ENCODE results near the gene RSAD2. TPM values are rescaled to one million over a fixed set of nuclear protein-coding genes. Genes with fewer than 3 reads are reported as not detected.
"Not testable (repeated sequence)": the region's sequence is repeated elsewhere in the genome, so short reads cannot be mapped to it uniquely, and the experiment has no call there.

The RSAD2 gene
- total RNA-seq, 1 donor from 2014 or later: 4.4 TPM

DNA sequence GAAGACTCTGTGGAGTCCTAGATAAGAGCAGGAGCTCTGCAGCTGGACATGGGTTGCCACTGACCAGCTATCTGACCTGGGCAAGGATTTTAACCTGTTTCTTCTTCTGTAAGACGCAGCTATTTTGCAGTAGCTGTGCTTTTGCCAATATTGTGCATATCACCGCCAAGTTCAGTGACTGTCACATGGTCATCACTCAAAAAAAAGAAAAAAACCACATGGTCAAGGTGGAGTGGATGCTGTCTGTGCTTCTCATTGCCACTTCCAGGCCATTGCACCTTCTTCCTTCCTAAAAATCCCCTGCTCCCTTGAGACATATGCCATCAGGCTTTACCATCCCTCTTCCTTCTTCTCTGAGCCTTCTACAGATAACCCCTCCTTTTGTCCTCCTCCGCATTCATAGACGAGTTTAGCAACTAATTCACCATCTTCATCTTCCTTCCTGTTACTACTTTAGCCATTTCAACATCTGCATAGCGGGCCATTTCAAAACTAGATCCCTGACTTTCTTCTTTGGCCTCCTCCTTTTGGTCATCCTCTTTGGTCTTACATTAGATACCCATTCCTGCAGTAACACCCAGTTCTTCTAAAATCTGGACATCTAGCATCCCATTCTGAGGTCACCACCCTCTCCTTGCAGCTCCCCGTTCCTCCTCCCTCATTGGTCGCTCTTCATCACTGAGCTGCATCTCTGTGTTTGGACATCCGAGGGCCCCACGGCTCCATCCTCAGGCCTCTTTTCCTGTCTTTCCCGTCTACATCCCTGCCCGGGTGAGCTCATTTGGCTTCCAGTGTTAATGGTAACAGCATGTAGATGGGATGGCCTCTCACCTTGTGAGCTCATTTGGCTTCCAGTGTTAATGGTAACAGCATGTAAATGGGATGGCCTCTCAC, 57.4 kb downstream of the RSAD2 start:
- Mint-ChIP-seq H3K4me1 (ENCODE audit: low read depth) (peaks cover 20% of the 10 kb centered on the region), H3K27me3 (peaks cover 25% of the 10 kb centered on the region), H3K27ac (no peak overlapping the region), H3K36me3 (ENCODE audit: insufficient read depth) (peaks cover 9% of the 10 kb centered on the region), H3K4me3 (ENCODE audit: low read depth) (no peak overlapping the region), H3K9me3 (ENCODE audit: low read depth) (peaks cover 5% of the 10 kb centered on the region)
- no peak for DNase-seq (ENCODE audit: low spot score, unreplicated experiment)
- TF ChIP-seq, protein P1, sequence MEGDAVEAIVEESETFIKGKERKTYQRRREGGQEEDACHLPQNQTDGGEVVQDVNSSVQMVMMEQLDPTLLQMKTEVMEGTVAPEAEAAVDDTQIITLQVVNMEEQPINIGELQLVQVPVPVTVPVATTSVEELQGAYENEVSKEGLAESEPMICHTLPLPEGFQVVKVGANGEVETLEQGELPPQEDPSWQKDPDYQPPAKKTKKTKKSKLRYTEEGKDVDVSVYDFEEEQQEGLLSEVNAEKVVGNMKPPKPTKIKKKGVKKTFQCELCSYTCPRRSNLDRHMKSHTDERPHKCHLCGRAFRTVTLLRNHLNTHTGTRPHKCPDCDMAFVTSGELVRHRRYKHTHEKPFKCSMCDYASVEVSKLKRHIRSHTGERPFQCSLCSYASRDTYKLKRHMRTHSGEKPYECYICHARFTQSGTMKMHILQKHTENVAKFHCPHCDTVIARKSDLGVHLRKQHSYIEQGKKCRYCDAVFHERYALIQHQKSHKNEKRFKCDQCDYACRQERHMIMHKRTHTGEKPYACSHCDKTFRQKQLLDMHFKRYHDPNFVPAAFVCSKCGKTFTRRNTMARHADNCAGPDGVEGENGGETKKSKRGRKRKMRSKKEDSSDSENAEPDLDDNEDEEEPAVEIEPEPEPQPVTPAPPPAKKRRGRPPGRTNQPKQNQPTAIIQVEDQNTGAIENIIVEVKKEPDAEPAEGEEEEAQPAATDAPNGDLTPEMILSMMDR (IDR thresholded peaks at IDR 0.05; ENCODE audit: unreplicated experiment): no peak

DNA sequence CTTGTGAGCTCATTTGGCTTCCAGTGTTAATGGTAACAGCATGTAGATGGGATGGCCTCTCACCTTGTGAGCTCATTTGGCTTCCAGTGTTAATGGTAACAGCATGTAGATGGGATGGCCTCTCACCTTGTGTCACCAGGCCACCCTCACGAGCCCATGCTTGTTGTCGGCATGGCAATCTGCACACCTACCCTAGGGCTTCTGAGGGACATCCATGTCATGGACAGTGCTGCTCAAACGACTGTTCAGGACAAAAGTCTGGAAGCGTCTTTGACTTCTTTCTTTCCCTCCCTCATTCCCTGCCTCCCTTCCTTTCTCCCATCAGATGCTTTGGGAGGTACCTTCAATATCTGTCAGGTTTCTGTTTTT, 58.1 kb downstream of the RSAD2 start:
- peaks cover 20% of the 10 kb centered on the region for H3K4me1 Mint-ChIP-seq (ENCODE audit: low read depth)
- not testable (repeated sequence) for DNase-seq (ENCODE audit: low spot score, unreplicated experiment)

DNA sequence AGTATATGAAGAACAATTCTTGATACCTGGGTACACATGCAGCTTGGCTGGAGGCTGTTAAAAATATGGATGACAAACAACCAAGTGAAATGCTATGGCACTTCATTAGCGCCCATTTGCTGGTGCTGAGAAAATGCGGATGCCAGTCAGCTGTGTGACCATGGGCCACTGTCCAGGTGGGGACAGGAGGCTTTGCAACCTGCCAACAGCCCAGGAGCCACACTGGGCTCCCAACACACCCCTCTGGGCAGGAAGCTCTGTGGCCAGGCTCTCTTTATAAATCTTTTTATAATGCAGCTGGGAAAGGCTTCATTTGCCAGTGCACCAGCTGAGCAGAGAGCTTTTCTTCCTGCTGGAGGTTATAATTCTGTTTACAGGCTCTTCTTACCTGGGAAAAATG, 59.6 kb downstream of the RSAD2 start:
- no peak for DNase-seq (ENCODE audit: low spot score, unreplicated experiment)
- TF ChIP-seq, protein P1 (IDR thresholded peaks at IDR 0.05; ENCODE audit: unreplicated experiment): no peak

More for the DNA sequence above, 58.1 kb downstream of the RSAD2 start:
- not testable (repeated sequence) for H3K36me3 Mint-ChIP-seq (ENCODE audit: insufficient read depth); H3K4me3 Mint-ChIP-seq (ENCODE audit: low read depth); H3K9me3 Mint-ChIP-seq (ENCODE audit: low read depth); H3K27ac Mint-ChIP-seq
- H3K27me3 Mint-ChIP-seq: peaks cover 25% of the 10 kb centered on the region

DNA sequence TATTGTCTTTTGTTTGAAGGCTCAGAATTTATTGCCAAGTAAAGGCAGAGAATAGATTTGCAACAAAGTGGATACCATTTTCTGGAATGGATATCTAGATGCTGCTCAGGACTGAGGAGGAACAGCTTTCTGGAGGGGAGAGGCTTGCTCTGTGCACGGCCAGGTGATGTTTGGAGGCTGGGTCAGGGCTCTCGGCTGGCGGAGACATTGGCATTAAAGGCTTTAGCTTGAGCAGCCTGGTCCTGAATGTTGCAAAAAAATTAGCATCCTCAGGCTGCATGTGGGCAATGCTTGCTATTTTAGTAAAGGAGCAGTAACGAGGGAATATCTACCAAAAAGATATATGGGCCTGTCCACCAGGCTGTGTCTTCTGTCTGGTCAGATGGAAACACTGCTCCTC, 60.0 kb downstream of the RSAD2 start:
- TF ChIP-seq, protein P1 (IDR thresholded peaks at IDR 0.05; ENCODE audit: unreplicated experiment): no peak
- Mint-ChIP-seq H3K9me3 (ENCODE audit: low read depth) (peaks cover 5% of the 10 kb centered on the region), H3K27me3 (peaks cover 22% of the 10 kb centered on the region), H3K4me3 (ENCODE audit: low read depth) (no peak overlapping the region), H3K4me1 (ENCODE audit: low read depth) (peaks cover 11% of the 10 kb centered on the region), H3K36me3 (ENCODE audit: insufficient read depth) (peaks cover 22% of the 10 kb centered on the region), H3K27ac (no peak overlapping the region)
- no peak for DNase-seq (ENCODE audit: low spot score, unreplicated experiment)

More for the DNA sequence above, 59.6 kb downstream of the RSAD2 start:
- peaks cover 5% of the 10 kb centered on the region for H3K9me3 Mint-ChIP-seq (ENCODE audit: low read depth)
- peaks cover 13% of the 10 kb centered on the region for H3K4me1 Mint-ChIP-seq (ENCODE audit: low read depth)
- H3K4me3 Mint-ChIP-seq (ENCODE audit: low read depth): no peak overlapping the region
- H3K36me3 Mint-ChIP-seq (ENCODE audit: insufficient read depth): peaks cover 19% of the 10 kb centered on the region
- H3K27me3 Mint-ChIP-seq: peaks cover 22% of the 10 kb centered on the region
- no peak overlapping the region for H3K27ac Mint-ChIP-seq

DNA sequence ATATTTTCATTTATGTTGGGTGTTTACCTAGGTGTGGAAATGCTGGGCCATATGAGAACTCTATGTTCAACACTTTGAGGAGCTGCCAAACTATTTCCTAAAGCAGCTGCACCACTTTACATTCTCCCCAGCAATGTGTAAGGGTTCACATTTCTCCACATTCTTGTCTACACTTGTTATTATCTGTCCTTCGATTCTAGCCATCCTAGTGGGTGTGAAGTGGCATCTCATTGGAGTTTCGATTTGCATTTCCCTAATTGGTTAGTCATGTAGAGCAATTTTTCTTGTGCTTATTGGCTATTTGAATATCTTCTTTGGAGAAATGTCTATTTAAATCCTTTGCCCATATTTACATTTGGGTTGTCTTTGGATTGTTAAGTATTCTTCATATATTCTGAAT, 61.5 kb downstream of the RSAD2 start:
- TF ChIP-seq, protein P1 (IDR thresholded peaks at IDR 0.05; ENCODE audit: unreplicated experiment): no peak

DNA sequence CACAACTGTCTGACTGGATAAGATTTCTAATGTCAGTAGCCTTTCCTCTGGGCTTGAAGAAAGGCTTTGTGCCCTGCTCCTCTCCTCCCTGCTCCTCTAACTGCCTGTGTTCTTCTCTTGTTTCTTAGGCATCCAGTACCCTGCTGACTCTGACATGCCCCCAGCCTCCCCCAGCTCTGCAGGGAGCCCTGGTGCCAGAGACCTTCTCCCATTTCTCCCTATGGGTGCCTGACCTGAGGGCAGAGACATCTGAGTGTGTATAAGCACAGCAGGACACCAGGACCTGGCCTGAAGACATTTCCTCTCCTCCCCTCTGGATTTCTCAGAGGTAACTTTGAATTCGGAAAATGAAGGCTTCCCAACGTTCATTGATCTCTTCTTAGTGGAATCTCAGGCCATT, 63.2 kb downstream of the RSAD2 start:
- Mint-ChIP-seq H3K9me3 (ENCODE audit: low read depth) (no peaks in the 10 kb centered on the region), H3K27me3 (peaks cover 8% of the 10 kb centered on the region), H3K4me1 (ENCODE audit: low read depth) (peaks cover 4% of the 10 kb centered on the region), H3K27ac (no peak overlapping the region), H3K4me3 (ENCODE audit: low read depth) (no peak overlapping the region), H3K36me3 (ENCODE audit: insufficient read depth) (peaks cover 36% of the 10 kb centered on the region)
- TF ChIP-seq, protein P1 (IDR thresholded peaks at IDR 0.05; ENCODE audit: unreplicated experiment): no peak
- no peak for DNase-seq (ENCODE audit: low spot score, unreplicated experiment)

More for the DNA sequence above, 61.5 kb downstream of the RSAD2 start:
- Mint-ChIP-seq H3K4me1 (ENCODE audit: low read depth) (peaks cover 4% of the 10 kb centered on the region), H3K4me3 (ENCODE audit: low read depth) (no peak overlapping the region), H3K27me3 (peaks cover 18% of the 10 kb centered on the region), H3K36me3 (ENCODE audit: insufficient read depth) (peaks cover 34% of the 10 kb centered on the region), H3K9me3 (ENCODE audit: low read depth) (peaks cover 5% of the 10 kb centered on the region), H3K27ac (no peak overlapping the region)
- DNase-seq (ENCODE audit: low spot score, unreplicated experiment): no peak
